Keratinocyte (primary cell): ENCODE data around the gene SIPA1. TPM values are rescaled to one million over a fixed set of nuclear protein-coding genes. Genes with fewer than 3 reads are reported as not detected.
"Not testable (repeated sequence)": the region's sequence is repeated elsewhere in the genome, so short reads cannot be mapped to it uniquely, and the experiment has no call there.

Source experiments
- DNase-seq: peaks from one replicate; pipeline ENCODE4 v3.0.0-alpha.2; 2011; ENCODE audit warnings: low read depth, missing footprints, low spot score
- FAIRE-seq: peaks from 2 replicates; lab custom pipeline; 2011; peaks lifted over from hg19 to GRCh38; lab: Jason Lieb, UNC
- H2AFZ ChIP-seq: 2 replicates; pipeline ENCODE4 v1.6.0; 2012; ENCODE audit warnings: low read length, control low read depth, inconsistent platforms; ENCODE audit not compliant: control insufficient read depth
- H3K27ac ChIP-seq: 2 replicates; pipeline ENCODE4 v1.5.1; 2011; ENCODE audit warnings: low read length; ENCODE audit not compliant: control insufficient read depth, insufficient read depth
- H3K27me3 ChIP-seq: 3 replicates; pipeline ENCODE4 v1.6.0; 2011; ENCODE audit warnings: low read length; ENCODE audit not compliant: control insufficient read depth, insufficient read depth; ENCODE audit errors: extremely low read depth
- H3K36me3 ChIP-seq, 2 experiments: 2 replicates in 1 of 2; 3 replicates in 1 of 2; pipeline ENCODE4 v1.5.1; 2011; ENCODE audit warnings: low read length in 2 of 2, mild to moderate bottlenecking in 1 of 2; ENCODE audit not compliant: control insufficient read depth in 2 of 2, insufficient read depth in 2 of 2; ENCODE audit errors: extremely low read depth in 1 of 2
- H3K4me1 ChIP-seq: 3 replicates; pipeline ENCODE4 v1.5.1; 2011; ENCODE audit warnings: low read length; ENCODE audit not compliant: control insufficient read depth, insufficient read depth; ENCODE audit errors: extremely low read depth
- H3K4me2 ChIP-seq: 3 replicates; pipeline ENCODE4 v1.6.0; 2011; ENCODE audit warnings: low read depth, low read length; ENCODE audit not compliant: control insufficient read depth, insufficient read depth; ENCODE audit errors: extremely low read depth
- H3K4me3 ChIP-seq, 3 experiments: fragments of 200-600 bp in 1 of 3; sonication (generic) in 1 of 3; 2 replicates in 2 of 3; 3 replicates in 1 of 3; pipeline ENCODE4 v1.5.1; 2011 to 2016; ENCODE audit warnings: low read length in 3 of 3, mild to moderate bottlenecking in 3 of 3, control low read depth in 2 of 3, inconsistent platforms in 1 of 3, low read depth in 1 of 3, mixed read lengths in 1 of 3, mixed run types in 1 of 3, moderate library complexity in 1 of 3; ENCODE audit not compliant: control insufficient read depth in 2 of 3, insufficient read depth in 2 of 3; ENCODE audit errors: extremely low read depth in 1 of 3
- H3K79me2 ChIP-seq: 2 replicates; pipeline ENCODE4 v1.6.0; 2012; ENCODE audit warnings: low read length; ENCODE audit not compliant: control insufficient read depth, insufficient read depth
- H3K9ac ChIP-seq: 3 replicates; pipeline ENCODE4 v1.6.0; 2011; ENCODE audit warnings: low read length; ENCODE audit not compliant: control insufficient read depth, insufficient read depth; ENCODE audit errors: extremely low read depth
- H3K9me1 ChIP-seq: 3 replicates; pipeline ENCODE4 v1.6.0; 2011; ENCODE audit warnings: low read length; ENCODE audit not compliant: control insufficient read depth, insufficient read depth; ENCODE audit errors: extremely low read depth
- H3K9me3 ChIP-seq: 2 replicates; pipeline ENCODE4 v1.5.1; 2012; ENCODE audit warnings: low read depth, low read length; ENCODE audit not compliant: control insufficient read depth
- H4K20me1 ChIP-seq: 3 replicates; pipeline ENCODE4 v1.6.0; 2011; ENCODE audit warnings: low read length; ENCODE audit not compliant: control insufficient read depth, insufficient read depth; ENCODE audit errors: extremely low read depth
- CTCF ChIP-seq, 3 experiments: IDR thresholded peaks in 1 of 3; conservative IDR thresholded peaks in 1 of 3; optimal IDR thresholded peaks in 1 of 3; 2 replicates in 2 of 3; 3 replicates in 1 of 3; pipeline versions ENCODE3 to v1.5.1; 2011; ENCODE audit warnings: low read length in 3 of 3, mild to moderate bottlenecking in 3 of 3, moderate library complexity in 2 of 3, control low read depth in 1 of 3, inconsistent platforms in 1 of 3; ENCODE audit not compliant: insufficient read depth in 2 of 3; ENCODE audit errors: extremely low read depth in 1 of 3
- EZH2 ChIP-seq: IDR thresholded peaks from one replicate; pipeline ENCODE4 v1.6.1; 2012; ENCODE audit warnings: inconsistent platforms, mild to moderate bottlenecking, low read length, moderate library complexity
- dilution Hi-C: fragments of 300-500 bp; cut with MboI; formaldehyde crosslinking; loops from one replicate; pipeline ENCODE4 v1.7.0; 2020; ENCODE audit warnings: low sequenced_read_pairs; ENCODE audit not compliant: extremely low pct_ligation_motif_present
- polyA plus RNA-seq, 5 experiments: library from polyadenylated mRNA; depleted of rRNA in 3 of 5; stranded (reverse) in 3 of 5; stranded (forward) in 1 of 5; unstranded in 1 of 5; fragments of >200 nt; gene quantifications; 1 replicate in 1 of 5; 2 replicates in 3 of 5; 3 replicates in 1 of 5; pipeline versions ENCODE4 v1.2.1 to v1.2.3, GENCODE V29; 2011 to 2012; ENCODE audit warnings: missing spikeins in 2 of 5, low read depth in 1 of 5, low replicate concordance in 1 of 5

Gene SIPA1
- polyA plus RNA-seq, 1 donor (not counting 4 experiments of a cell fraction or from before 2014, with no cell fraction given): 4.5 TPM

- H4K20me1 ChIP-seq: no peaks in the 10 kb centered on the region
- H3K27me3 ChIP-seq: peaks cover 3% of the 10 kb centered on the region
- H3K36me3 ChIP-seq: no peaks in the 10 kb centered on the region
- no peak for FAIRE-seq
- H3K9me1 ChIP-seq: no peaks in the 10 kb centered on the region
- TF ChIP-seq CTCF (optimal IDR thresholded peaks at IDR 0.05 in 1 of 3, IDR thresholded peaks at IDR 0.05 in 1 of 3, conservative IDR thresholded peaks at IDR 0.05 in 1 of 3; ENCODE audit: extremely low read depth in 1 of 3, insufficient read depth in 2 of 3, low read length in 3 of 3) (no peak), EZH2 (no peak)
- H3K79me2 ChIP-seq: no peaks in the 10 kb centered on the region
- dilution Hi-C loops: no loop called here
- H3K9ac ChIP-seq: no peak overlapping the region
- no peaks in the 10 kb centered on the region for H3K4me1 ChIP-seq
- DNase-seq: no peak
- H3K4me3 ChIP-seq: no peak overlapping the region
- H3K9me3 ChIP-seq: no peaks in the 10 kb centered on the region
- H3K4me2 ChIP-seq: no peak overlapping the region
- H3K27ac ChIP-seq: no peak overlapping the region
- H2AFZ ChIP-seq: no peak overlapping the region
Measured at GRCh38 chr11:65685981-65686380, 48.1 kb downstream of the SIPA1 start.

- H4K20me1 ChIP-seq, H3K9me1 ChIP-seq, FAIRE-seq, H3K9ac ChIP-seq, H3K4me1 ChIP-seq, DNase-seq, H3K4me2 ChIP-seq, H2AFZ ChIP-seq, H3K4me3 ChIP-seq, H3K9me3 ChIP-seq, H3K27me3 ChIP-seq, H3K79me2 ChIP-seq, H3K36me3 ChIP-seq, H3K27ac ChIP-seq, dilution Hi-C loops: not testable (repeated sequence)
Measured at GRCh38 chr11:65691847-65692246, 53.9 kb downstream of the SIPA1 start.

GRCh38 chr11:65692367-65692766 is 54.5 kb downstream of the SIPA1 start:
- H3K4me3 ChIP-seq: no peak overlapping the region
- no peak overlapping the region for H3K9ac ChIP-seq
- TF ChIP-seq EZH2 (no peak), CTCF (optimal IDR thresholded peaks at IDR 0.05 in 1 of 3, IDR thresholded peaks at IDR 0.05 in 1 of 3, conservative IDR thresholded peaks at IDR 0.05 in 1 of 3; ENCODE audit: extremely low read depth in 1 of 3, insufficient read depth in 2 of 3, low read length in 3 of 3) (no peak)
- no peak overlapping the region for H2AFZ ChIP-seq
- no peaks in the 10 kb centered on the region for H3K4me1 ChIP-seq
- no peaks in the 10 kb centered on the region for H3K36me3 ChIP-seq
- no peaks in the 10 kb centered on the region for H3K9me1 ChIP-seq
- H3K27ac ChIP-seq: no peak overlapping the region
- no peak overlapping the region for H3K4me2 ChIP-seq
- FAIRE-seq (no peak), DNase-seq (no peak)
- H3K79me2 ChIP-seq: no peaks in the 10 kb centered on the region
- dilution Hi-C loops: no loop called here
- no peaks in the 10 kb centered on the region for H3K9me3 ChIP-seq
- no peaks in the 10 kb centered on the region for H4K20me1 ChIP-seq
- H3K27me3 ChIP-seq: no peaks in the 10 kb centered on the region
